ENCODE measurements around the gene IQCK.

GRCh38 chr16:19861811-19862327 is 143.8 kb downstream of the IQCK start:
- TF ChIP-seq BHLHE40 (IDR thresholded peaks at IDR 0.05; ENCODE audit: borderline replicate concordance) (no peak), FOXA1 (IDR thresholded peaks at IDR 0.05) (no peak), SUZ12 (IDR thresholded peaks at IDR 0.05) (no peak), SP1 (IDR thresholded peaks at IDR 0.05) (no peak), ZNF384 (IDR thresholded peaks at IDR 0.05) (no peak), ELF4 (IDR thresholded peaks at IDR 0.05) (no peak), PKNOX1 (IDR thresholded peaks at IDR 0.05) (no peak), LEF1 (IDR thresholded peaks at IDR 0.05; ENCODE audit: borderline replicate concordance) (no peak)
